NCI-H446 treated with DMSO at 0.1 percent for 48 hours (cell line): ENCODE data around the gene SLC12A5.
A peak's percentile ranks its signal among the peaks of the same experiment; 100 is the strongest.

Experiments used
- DNase-seq: peaks from one replicate; lab custom pipeline; 2025; lab: John Stamatoyannopoulos, UW

SLC12A5 gene

GRCh38 chr20:46028110-46028509, 905 bp upstream of the SLC12A5 start:
- DNase-seq: no peak

GRCh38 chr20:46030284-46031013, 1.4 kb downstream of the SLC12A5 start:
- no peak for DNase-seq

- DNase-seq: no peak
Measured at GRCh38 chr20:46031014-46031569, 2.1 kb downstream of the SLC12A5 start.

- DNase-seq: peak; percentile 56
Measured at GRCh38 chr20:46031701-46032254, 2.8 kb downstream of the SLC12A5 start.

- DNase-seq: no peak
Measured at GRCh38 chr20:46034039-46034438, 5.0 kb downstream of the SLC12A5 start.

- no peak for DNase-seq
Measured at GRCh38 chr20:46035253-46035652, 6.2 kb downstream of the SLC12A5 start.

- DNase-seq: no peak
Measured at GRCh38 chr20:46035713-46036112, 6.7 kb downstream of the SLC12A5 start.

GRCh38 chr20:46036370-46036769, 7.4 kb downstream of the SLC12A5 start:
- no peak for DNase-seq

- no peak for DNase-seq
Measured at GRCh38 chr20:46037036-46037435, 8.0 kb downstream of the SLC12A5 start.

- DNase-seq: no peak
Measured at GRCh38 chr20:46040902-46041535, 12.0 kb downstream of the SLC12A5 start.

GRCh38 chr20:46043556-46043955, 14.5 kb downstream of the SLC12A5 start:
- no peak for DNase-seq

GRCh38 chr20:46044896-46045295, 15.9 kb downstream of the SLC12A5 start:
- no peak for DNase-seq

- DNase-seq: no peak
Measured at GRCh38 chr20:46046588-46047310, 17.7 kb downstream of the SLC12A5 start.

- DNase-seq: no peak
Measured at GRCh38 chr20:46047821-46048220, 18.8 kb downstream of the SLC12A5 start.

- DNase-seq: no peak
Measured at GRCh38 chr20:46049190-46049589, 20.2 kb downstream of the SLC12A5 start.

GRCh38 chr20:46049815-46050214, 20.8 kb downstream of the SLC12A5 start:
- DNase-seq: no peak

GRCh38 chr20:46050444-46050843, 21.4 kb downstream of the SLC12A5 start:
- no peak for DNase-seq

- no peak for DNase-seq
Measured at GRCh38 chr20:46050885-46051284, 21.9 kb downstream of the SLC12A5 start.

- DNase-seq: no peak
Measured at GRCh38 chr20:46051556-46052308, 22.7 kb downstream of the SLC12A5 start.

- DNase-seq: no peak
Measured at GRCh38 chr20:46053416-46053815, 24.4 kb downstream of the SLC12A5 start.

- DNase-seq: no peak
Measured at GRCh38 chr20:46054606-46055005, 25.6 kb downstream of the SLC12A5 start.

GRCh38 chr20:46055269-46055668, 26.3 kb downstream of the SLC12A5 start:
- DNase-seq: no peak
